NCI-H1105 (cell line): ENCODE data around the gene CRCP.
"Not testable (repeated sequence)": the region's sequence is repeated elsewhere in the genome, so short reads cannot be mapped to it uniquely, and the experiment has no call there.

Experiments
- DNase-seq: peaks from one replicate; lab custom pipeline; 2025; lab: John Stamatoyannopoulos, UW

The CRCP gene

GRCh38 chr7:66114743-66115649 lies at the start of gene CRCP:
Gene CRCP (plus strand): TSS chr7:66114847. CDS start chr7:66114963, 116 bp downstream.
- peak; percentile 68 for DNase-seq

- DNase-seq = no peak
Observed at GRCh38 chr7:66069732-66070131, 44.9 kb upstream of the CRCP start.

GRCh38 chr7:66070222-66070621 lies 44.4 kb upstream of the CRCP start:
- no peak for DNase-seq

GRCh38 chr7:66072208-66072607 lies 42.4 kb upstream of the CRCP start:
- DNase-seq = not testable (repeated sequence)

- DNase-seq = peak; percentile 92
Observed at GRCh38 chr7:66075590-66076461, 38.8 kb upstream of the CRCP start, which contains the start of gene ASL. Gene ASL (plus strand): TSS chr7:66075819. CDS start chr7:66076082, 263 bp downstream.

- no peak for DNase-seq
Observed at GRCh38 chr7:66076462-66077329, 38.0 kb upstream of the CRCP start.

- DNase-seq = no peak
Observed at GRCh38 chr7:66078067-66078466, 36.6 kb upstream of the CRCP start.

GRCh38 chr7:66082083-66082482 lies 32.6 kb upstream of the CRCP start:
- DNase-seq = no peak

- DNase-seq = no peak
Observed at GRCh38 chr7:66082886-66083415, 31.7 kb upstream of the CRCP start.

- DNase-seq = no peak
Observed at GRCh38 chr7:66083677-66084076, 31.0 kb upstream of the CRCP start.

- DNase-seq = no peak
Observed at GRCh38 chr7:66088861-66089838, 25.5 kb upstream of the CRCP start.

GRCh38 chr7:66092654-66093053 lies 22.0 kb upstream of the CRCP start:
- no peak for DNase-seq

GRCh38 chr7:66095010-66095409 lies 19.6 kb upstream of the CRCP start:
- no peak for DNase-seq

GRCh38 chr7:66099232-66099550 lies 15.5 kb upstream of the CRCP start:
- DNase-seq = no peak

- DNase-seq = no peak
Observed at GRCh38 chr7:66099551-66100407, 14.9 kb upstream of the CRCP start.

- no peak for DNase-seq
Observed at GRCh38 chr7:66100408-66101050, 14.1 kb upstream of the CRCP start.

GRCh38 chr7:66102168-66102567 lies 12.5 kb upstream of the CRCP start:
- not testable (repeated sequence) for DNase-seq

GRCh38 chr7:66103994-66104393 lies 10.7 kb upstream of the CRCP start:
- not testable (repeated sequence) for DNase-seq

GRCh38 chr7:66105263-66105748 lies 9.3 kb upstream of the CRCP start:
- DNase-seq = no peak
